Esophagus (tissue), 2 donors: ENCODE measurements around the gene DOCK9. TPM values are rescaled to one million over a fixed set of nuclear protein-coding genes. Genes with fewer than 3 reads are reported as not detected.

Experiments used
- H3K27ac ChIP-seq, 2 donors: one replicate each; pipeline ENCODE4 v1.5.1; 2013; ENCODE audit warnings: low read depth in 2 of 2, mild to moderate bottlenecking in 2 of 2, inconsistent platforms in 1 of 2, low read length in 1 of 2, moderate library complexity in 1 of 2
- H3K27me3 ChIP-seq, 2 donors: one replicate each; pipeline ENCODE4 v1.6.1; 2013; ENCODE audit warnings: low read length in 2 of 2, control low read depth in 1 of 2, mild to moderate bottlenecking in 1 of 2; ENCODE audit not compliant: insufficient read depth in 2 of 2, control insufficient read depth in 1 of 2
- H3K36me3 ChIP-seq, 2 donors: one replicate each; pipeline ENCODE4 v1.6.1; 2013; ENCODE audit warnings: low read length in 1 of 2; ENCODE audit not compliant: control insufficient read depth in 2 of 2, insufficient read depth in 2 of 2
- H3K4me1 ChIP-seq, 2 donors: one replicate each; pipeline ENCODE4 v1.6.1; 2013; ENCODE audit warnings: low read length in 1 of 2; ENCODE audit not compliant: control insufficient read depth in 2 of 2, insufficient read depth in 2 of 2
- H3K4me3 ChIP-seq, 2 donors: one replicate each; pipeline ENCODE4 v1.5.1; 2013; ENCODE audit warnings: low read length in 2 of 2, mild to moderate bottlenecking in 2 of 2, low read depth in 1 of 2, moderate library complexity in 1 of 2
- H3K9me3 ChIP-seq, 2 donors: one replicate each; pipeline ENCODE4 v1.6.1; 2013; ENCODE audit warnings: mild to moderate bottlenecking in 2 of 2, low read depth in 1 of 2, low read length in 1 of 2, moderate library complexity in 1 of 2; ENCODE audit not compliant: control insufficient read depth in 2 of 2, insufficient read depth in 1 of 2
- WGBS, 2 donors: extraction: QIAGEN DNeasy Blood & Tissue Kit; methylation state at CpG; one replicate each; pipeline ENCODE4 v1.1.7; 2013; 5-methylcytosine and 5-hydroxymethylcytosine counted together
- polyA plus RNA-seq, 2 donors: library from polyadenylated mRNA; stranded (reverse); fragments of 200-250 nt; gene quantifications; one replicate each; pipeline ENCODE4 v1.2.3, GENCODE V29; 2013
- donor health status: healthy with polysubstance abuse.
- donor health status: Bipolar disorder and iron deficiency.

Gene DOCK9
- polyA plus RNA-seq, 2 donors = 69.1 to 83.1 TPM

- Histone ChIP-seq H3K27ac (no peak overlapping the region), H3K36me3 (no peaks in the 10 kb centered on the region), H3K4me3 (no peak overlapping the region), H3K4me1 (no peaks in the 10 kb centered on the region), H3K9me3 (peaks cover 2% of the 10 kb centered on the region in 2 donors), H3K27me3 (no peaks in the 10 kb centered on the region)
- WGBS, 2 donors = 61 to 76% methylated on average over 8 of the region's 8 CpGs
Observed at GRCh38 chr13:98930151-98930591, 47.7 kb downstream of the DOCK9 start.

- WGBS, 2 donors = 79 to 86% methylated on average over 2 of the region's 2 CpGs
- Histone ChIP-seq H3K27me3 (no peaks in the 10 kb centered on the region), H3K4me3 (no peak overlapping the region), H3K9me3 (no peaks in the 10 kb centered on the region), H3K36me3 (peaks cover 0 to 3% of the 10 kb centered on the region in 2 donors), H3K4me1 (no peaks in the 10 kb centered on the region), H3K27ac (peak overlapping the region in 1 of 2 donors; percentile 35)
Observed at GRCh38 chr13:98927951-98928927, 49.6 kb downstream of the DOCK9 start.

GRCh38 chr13:98925949-98926348 lies 51.9 kb downstream of the DOCK9 start:
- no peaks in the 10 kb centered on the region for H3K9me3 ChIP-seq
- peaks cover 0 to 10% of the 10 kb centered on the region in 2 donors for H3K36me3 ChIP-seq
- no peaks in the 10 kb centered on the region for H3K4me1 ChIP-seq
- WGBS, 2 donors = 88 to 94% methylated on average over 4 of the region's 4 CpGs
- no peak overlapping the region for H3K27ac ChIP-seq
- no peaks in the 10 kb centered on the region for H3K27me3 ChIP-seq
- no peak overlapping the region for H3K4me3 ChIP-seq

- WGBS, 2 donors = 76 to 79% methylated on average over 11 of the region's 11 CpGs
- H3K36me3 ChIP-seq = peaks cover 0 to 17% of the 10 kb centered on the region in 2 donors
- H3K4me1 ChIP-seq = no peaks in the 10 kb centered on the region
- H3K9me3 ChIP-seq = no peaks in the 10 kb centered on the region
- no peak overlapping the region for H3K27ac ChIP-seq
- H3K4me3 ChIP-seq = no peak overlapping the region
- no peaks in the 10 kb centered on the region for H3K27me3 ChIP-seq
Observed at GRCh38 chr13:98923641-98924397, 54.0 kb downstream of the DOCK9 start.

GRCh38 chr13:98922306-98922705 lies 55.6 kb downstream of the DOCK9 start:
- Histone ChIP-seq H3K36me3 (peaks cover 0 to 20% of the 10 kb centered on the region in 2 donors), H3K27ac (no peak overlapping the region), H3K4me3 (no peak overlapping the region), H3K9me3 (no peaks in the 10 kb centered on the region), H3K27me3 (no peaks in the 10 kb centered on the region), H3K4me1 (no peaks in the 10 kb centered on the region)
- WGBS, 2 donors = 90 to 95% methylated on average over 4 of the region's 4 CpGs

- Histone ChIP-seq H3K27ac (no peak overlapping the region), H3K36me3 (peaks cover 0 to 20% of the 10 kb centered on the region in 2 donors), H3K27me3 (no peaks in the 10 kb centered on the region), H3K9me3 (no peaks in the 10 kb centered on the region), H3K4me1 (no peaks in the 10 kb centered on the region), H3K4me3 (no peak overlapping the region)
- 97% methylated on average over 5 of the region's 5 CpGs for WGBS, 2 donors
Observed at GRCh38 chr13:98921786-98922185, 56.1 kb downstream of the DOCK9 start.

- H3K4me3 ChIP-seq = no peak overlapping the region
- H3K36me3 ChIP-seq = peaks cover 0 to 22% of the 10 kb centered on the region in 2 donors
- 91 to 92% methylated on average over 5 of the region's 5 CpGs for WGBS, 2 donors
- H3K27ac ChIP-seq = no peak overlapping the region
- H3K27me3 ChIP-seq = no peaks in the 10 kb centered on the region
- no peaks in the 10 kb centered on the region for H3K4me1 ChIP-seq
- no peaks in the 10 kb centered on the region for H3K9me3 ChIP-seq
Observed at GRCh38 chr13:98921015-98921580, 56.8 kb downstream of the DOCK9 start.

GRCh38 chr13:98919566-98919965 lies 58.3 kb downstream of the DOCK9 start:
- H3K27ac ChIP-seq = no peak overlapping the region
- H3K4me3 ChIP-seq = no peak overlapping the region
- no peaks in the 10 kb centered on the region for H3K9me3 ChIP-seq
- H3K4me1 ChIP-seq = no peaks in the 10 kb centered on the region
- 95 to 97% methylated on average over 2 of the region's 2 CpGs for WGBS, 2 donors
- H3K36me3 ChIP-seq = peaks cover 0 to 23% of the 10 kb centered on the region in 2 donors
- no peaks in the 10 kb centered on the region for H3K27me3 ChIP-seq

GRCh38 chr13:98918771-98919170 lies 59.1 kb downstream of the DOCK9 start:
- peaks cover 0 to 21% of the 10 kb centered on the region in 2 donors for H3K36me3 ChIP-seq
- no peak overlapping the region for H3K27ac ChIP-seq
- H3K4me3 ChIP-seq = no peak overlapping the region

More at GRCh38 chr13:98918771-98919170, 59.1 kb downstream of the DOCK9 start:
- Histone ChIP-seq H3K9me3 (no peaks in the 10 kb centered on the region), H3K27me3 (no peaks in the 10 kb centered on the region), H3K4me1 (no peaks in the 10 kb centered on the region)
- 69 to 77% methylated on average over 4 of the region's 4 CpGs for WGBS, 2 donors
